Measurements from ENCODE around the gene VPS29. TPM values are rescaled to one million over a fixed set of nuclear protein-coding genes. Genes with fewer than 3 reads are reported as not detected.

VPS29 gene
- polyA plus RNA-seq, 1 of the 3 experiments (the other 2 are of a cell fraction), result 110 TPM

DNA sequence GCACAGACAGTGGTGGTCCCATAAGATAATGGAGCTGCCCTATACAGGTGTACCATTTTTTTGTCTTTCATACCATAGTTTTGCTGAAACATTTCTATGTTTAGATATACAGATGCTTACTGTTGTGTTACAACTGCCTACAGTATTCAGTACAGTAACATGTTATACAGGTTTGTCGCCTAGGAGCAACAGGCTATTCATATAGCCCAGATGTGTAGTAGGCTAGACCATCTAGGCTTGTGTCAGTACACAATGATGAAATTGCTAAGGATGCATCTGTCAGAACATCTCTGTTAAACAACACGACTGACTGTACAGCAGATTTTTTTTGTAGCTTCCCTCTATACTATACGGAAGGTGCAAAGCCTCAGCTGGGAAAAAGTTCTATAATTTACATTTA is 30.7 kb upstream of the VPS29 start:
- Histone ChIP-seq H3K27me3 (ENCODE audit: insufficient read depth) (no peaks in the 10 kb centered on the region), H3K4me2 (no peak overlapping the region), H3K79me2 (ENCODE audit: insufficient read depth) (peaks cover 9% of the 10 kb centered on the region; the same call in 1 of the 2 replicates), H3K4me1 (ENCODE audit: control insufficient read depth in 1 of 2, insufficient read depth in 2 of 2, low read depth in 1 of 2, low read length in 1 of 2) (peaks cover 0 to 10% of the 10 kb centered on the region in 2 experiments), H3K9me3 (no peaks in the 10 kb centered on the region), H3F3A (replicated peaks; ENCODE audit: insufficient read depth) (no peaks in the 10 kb centered on the region), H4K20me1 (ENCODE audit: insufficient read depth) (no peaks in the 10 kb centered on the region), H3K9me2 (no peaks in the 10 kb centered on the region), H3K27ac (ENCODE audit: low read depth in 2 of 2, low read length in 1 of 2) (no peak overlapping the region), H2AFZ (ENCODE audit: low read depth) (no peak overlapping the region), H3K36me3 (replicated peaks in 1 of 2; ENCODE audit: control insufficient read depth in 1 of 2, insufficient read depth in 2 of 2, low read length in 1 of 2) (peaks cover 20 to 27% of the 10 kb centered on the region in 2 experiments), H3K4me3 (ENCODE audit: low read depth in 2 of 2, low read length in 1 of 2) (no peak overlapping the region), H3K9ac (no peak overlapping the region)
- CTCF ChIA-PET, result interaction anchor here (0.6 to 1.8 kb wide), 5 partner anchors 10 to 82 kb away, joined by 3 to 7 read pairs (median 3); partner anchors contain the start of genes ARPC3, FAM216A and GPN3
- no peak for DNase-seq
- POLR2A ChIA-PET, result no interaction called here
- no peak for TF ChIP-seq RCOR1 (IDR thresholded peaks at IDR 0.05; ENCODE audit: low read length)
- no peak for TF ChIP-seq MEF2A (IDR thresholded peaks at IDR 0.05; ENCODE audit: borderline replicate concordance, low read depth)
- TF ChIP-seq CHD2 (IDR thresholded peaks at IDR 0.05; ENCODE audit: low read length, partially characterized antibody), result no peak
- TF ChIP-seq GABPA (IDR thresholded peaks at IDR 0.05; ENCODE audit: low read depth), result no peak
- WGBS (ENCODE audit: low lambda C conversion rate), result 81% methylated on average over 3 of the region's 3 CpGs

GRCh38 chr12:110531741-110532333 is 29.9 kb upstream of the VPS29 start:
- Histone ChIP-seq H3K9ac (no peak overlapping the region), H4K20me1 (ENCODE audit: insufficient read depth) (no peaks in the 10 kb centered on the region), H3K4me2 (no peak overlapping the region), H2AFZ (ENCODE audit: low read depth) (no peak overlapping the region), H3K4me3 (ENCODE audit: low read depth in 2 of 2, low read length in 1 of 2) (no peak overlapping the region), H3K27ac (ENCODE audit: low read depth in 2 of 2, low read length in 1 of 2) (no peak overlapping the region; a peak in 1 of 4 replicates), H3K9me2 (no peaks in the 10 kb centered on the region), H3K9me3 (no peaks in the 10 kb centered on the region), H3K79me2 (ENCODE audit: insufficient read depth) (peaks cover 9% of the 10 kb centered on the region; the same call in 1 of the 2 replicates), H3K36me3 (replicated peaks in 1 of 2; ENCODE audit: control insufficient read depth in 1 of 2, insufficient read depth in 2 of 2, low read length in 1 of 2) (peaks cover 16 to 18% of the 10 kb centered on the region in 2 experiments), H3K4me1 (ENCODE audit: control insufficient read depth in 1 of 2, insufficient read depth in 2 of 2, low read depth in 1 of 2, low read length in 1 of 2) (peaks cover 0 to 10% of the 10 kb centered on the region in 2 experiments), H3K27me3 (ENCODE audit: insufficient read depth) (no peaks in the 10 kb centered on the region), H3F3A (replicated peaks; ENCODE audit: insufficient read depth) (no peaks in the 10 kb centered on the region)
- DNase-seq, result no peak
- TF ChIP-seq CHD2 (IDR thresholded peaks at IDR 0.05; ENCODE audit: low read length, partially characterized antibody) (no peak), RXRA (IDR thresholded peaks at IDR 0.05; ENCODE audit: borderline replicate concordance, low read depth) (no peak), POLR2AphosphoS5 (IDR thresholded peaks at IDR 0.05; ENCODE audit: low read depth, low read length) (no peak), SIN3A (IDR thresholded peaks at IDR 0.05; ENCODE audit: borderline replicate concordance, low read depth, low read length) (no peak), MEF2A (IDR thresholded peaks at IDR 0.05; ENCODE audit: borderline replicate concordance, low read depth) (no peak), TCF12 (IDR thresholded peaks at IDR 0.05) (peak; percentile 13; the same call in 1 of the 2 replicates), PBX3 (IDR thresholded peaks at IDR 0.05) (peak; percentile 28; the same call in 1 of the 2 replicates), RAD21 (IDR thresholded peaks at IDR 0.05; ENCODE audit: low read length) (no peak), RCOR1 (IDR thresholded peaks at IDR 0.05; ENCODE audit: low read length) (no peak), FOSL2 (IDR thresholded peaks at IDR 0.05; ENCODE audit: borderline replicate concordance, low read depth) (peak; percentile 50; the same call in 1 of the 2 replicates), CTCF (IDR thresholded peaks at IDR 0.05) (no peak), GABPA (IDR thresholded peaks at IDR 0.05; ENCODE audit: low read depth) (no peak), EZH2phosphoT487 (IDR thresholded peaks at IDR 0.05; ENCODE audit: borderline replicate concordance, low read depth) (no peak), MAX (IDR thresholded peaks at IDR 0.05; ENCODE audit: low read depth) (no peak), JUND (IDR thresholded peaks at IDR 0.05) (peak; percentile 41; the same call in 1 of the 2 replicates), NFIC (IDR thresholded peaks at IDR 0.05; ENCODE audit: borderline replicate concordance) (0 out of 2 replicates have a peak, but pooled peaks have one; percentile 14)
- TF ChIP-seq, protein P1, sequence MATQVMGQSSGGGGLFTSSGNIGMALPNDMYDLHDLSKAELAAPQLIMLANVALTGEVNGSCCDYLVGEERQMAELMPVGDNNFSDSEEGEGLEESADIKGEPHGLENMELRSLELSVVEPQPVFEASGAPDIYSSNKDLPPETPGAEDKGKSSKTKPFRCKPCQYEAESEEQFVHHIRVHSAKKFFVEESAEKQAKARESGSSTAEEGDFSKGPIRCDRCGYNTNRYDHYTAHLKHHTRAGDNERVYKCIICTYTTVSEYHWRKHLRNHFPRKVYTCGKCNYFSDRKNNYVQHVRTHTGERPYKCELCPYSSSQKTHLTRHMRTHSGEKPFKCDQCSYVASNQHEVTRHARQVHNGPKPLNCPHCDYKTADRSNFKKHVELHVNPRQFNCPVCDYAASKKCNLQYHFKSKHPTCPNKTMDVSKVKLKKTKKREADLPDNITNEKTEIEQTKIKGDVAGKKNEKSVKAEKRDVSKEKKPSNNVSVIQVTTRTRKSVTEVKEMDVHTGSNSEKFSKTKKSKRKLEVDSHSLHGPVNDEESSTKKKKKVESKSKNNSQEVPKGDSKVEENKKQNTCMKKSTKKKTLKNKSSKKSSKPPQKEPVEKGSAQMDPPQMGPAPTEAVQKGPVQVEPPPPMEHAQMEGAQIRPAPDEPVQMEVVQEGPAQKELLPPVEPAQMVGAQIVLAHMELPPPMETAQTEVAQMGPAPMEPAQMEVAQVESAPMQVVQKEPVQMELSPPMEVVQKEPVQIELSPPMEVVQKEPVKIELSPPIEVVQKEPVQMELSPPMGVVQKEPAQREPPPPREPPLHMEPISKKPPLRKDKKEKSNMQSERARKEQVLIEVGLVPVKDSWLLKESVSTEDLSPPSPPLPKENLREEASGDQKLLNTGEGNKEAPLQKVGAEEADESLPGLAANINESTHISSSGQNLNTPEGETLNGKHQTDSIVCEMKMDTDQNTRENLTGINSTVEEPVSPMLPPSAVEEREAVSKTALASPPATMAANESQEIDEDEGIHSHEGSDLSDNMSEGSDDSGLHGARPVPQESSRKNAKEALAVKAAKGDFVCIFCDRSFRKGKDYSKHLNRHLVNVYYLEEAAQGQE (IDR thresholded peaks at IDR 0.05; ENCODE audit: low read depth, low read length), result no peak
- TF ChIP-seq, protein P2, sequence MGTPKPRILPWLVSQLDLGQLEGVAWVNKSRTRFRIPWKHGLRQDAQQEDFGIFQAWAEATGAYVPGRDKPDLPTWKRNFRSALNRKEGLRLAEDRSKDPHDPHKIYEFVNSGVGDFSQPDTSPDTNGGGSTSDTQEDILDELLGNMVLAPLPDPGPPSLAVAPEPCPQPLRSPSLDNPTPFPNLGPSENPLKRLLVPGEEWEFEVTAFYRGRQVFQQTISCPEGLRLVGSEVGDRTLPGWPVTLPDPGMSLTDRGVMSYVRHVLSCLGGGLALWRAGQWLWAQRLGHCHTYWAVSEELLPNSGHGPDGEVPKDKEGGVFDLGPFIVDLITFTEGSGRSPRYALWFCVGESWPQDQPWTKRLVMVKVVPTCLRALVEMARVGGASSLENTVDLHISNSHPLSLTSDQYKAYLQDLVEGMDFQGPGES (IDR thresholded peaks at IDR 0.05; ENCODE audit: low read depth, low read length), result no peak
- WGBS (ENCODE audit: low lambda C conversion rate), result 89% methylated on average over 2 of the region's 2 CpGs
- ChIA-PET POLR2A (no interaction called here), CTCF (interaction anchor here (1.0 to 1.6 kb wide), 3 partner anchors 13 to 71 kb away, joined by 3 to 7 read pairs (median 3); no protein-coding TSS in a partner anchor)
